ENCODE measurements around the gene NAP1L1.
A peak's percentile ranks its signal among the peaks of the same experiment; 100 is the strongest.

The NAP1L1 gene

GRCh38 chr12:76083904-76084862 lies at the start of gene NAP1L1:
TSS of gene NAP1L1 (minus strand) at chr12:76084685. CDS start at chr12:76074219, 10,466 bp downstream.
- peak; percentile 97 for DNase-seq

DNA sequence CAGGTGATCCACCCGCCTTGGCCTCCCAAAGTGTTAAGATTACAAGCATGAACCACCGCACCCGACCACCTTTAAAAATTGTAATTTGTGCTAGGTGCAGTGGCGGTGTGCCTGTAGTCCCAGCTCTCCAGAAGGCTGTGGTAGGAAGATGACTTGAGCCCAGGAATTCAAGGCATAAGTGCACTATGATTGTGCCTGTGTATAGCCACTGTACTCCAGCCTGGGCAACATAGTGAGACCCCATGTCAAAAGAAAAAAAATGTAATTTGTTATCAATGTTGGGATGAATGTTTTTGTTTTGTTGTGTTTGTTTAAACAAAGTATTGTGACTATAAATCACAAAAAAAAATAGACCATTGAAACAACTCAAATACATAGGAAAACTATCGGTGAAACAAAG lies 43.1 kb upstream of the NAP1L1 start:
- DNase-seq, result no peak

GRCh38 chr12:76124456-76124855 lies 40.0 kb upstream of the NAP1L1 start:
- DNase-seq, result no peak

DNA sequence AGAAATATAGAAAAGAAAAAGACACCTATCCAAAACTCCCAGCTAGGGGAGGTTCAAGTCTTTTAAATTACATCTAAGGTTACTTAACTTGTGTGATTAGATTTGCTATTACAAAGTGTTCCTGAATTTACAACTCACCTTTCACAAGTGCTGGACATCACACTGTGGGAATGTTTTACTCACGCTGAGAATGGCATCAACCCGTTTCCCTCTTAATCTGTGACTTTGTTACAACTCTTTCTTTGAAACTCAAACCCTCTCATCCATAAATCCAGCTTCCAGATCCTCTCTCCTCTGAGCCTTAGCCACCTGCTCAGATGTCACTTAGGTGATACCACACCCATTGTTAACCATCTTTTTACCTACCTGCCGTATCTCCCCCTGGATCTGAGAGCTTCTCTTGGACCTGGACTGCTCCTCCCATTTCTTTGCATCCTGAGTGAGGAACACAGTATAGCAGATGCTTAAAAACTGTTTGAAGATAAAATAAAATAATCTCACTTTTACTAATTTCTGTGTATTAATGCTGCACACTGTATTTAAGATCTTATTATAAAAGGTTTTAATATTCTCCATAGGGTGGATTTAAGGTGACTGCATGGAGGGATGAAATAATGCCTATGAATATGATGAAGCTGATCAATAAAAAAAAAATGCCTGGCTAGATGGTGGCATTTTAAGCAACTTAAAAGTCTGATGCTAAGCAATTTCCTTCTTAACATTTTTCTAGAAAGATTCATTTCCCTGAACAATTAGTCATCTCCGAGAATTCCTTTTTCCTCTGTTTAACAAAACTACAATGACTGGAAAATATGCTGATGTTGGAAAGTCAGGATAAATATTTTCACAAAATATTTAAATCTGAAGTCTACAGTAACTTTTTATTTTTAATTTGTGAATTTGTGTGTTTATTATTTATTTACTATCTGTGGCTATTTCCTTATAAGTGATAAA lies 39.1 kb upstream of the NAP1L1 start:
- DNase-seq, result no peak

DNA sequence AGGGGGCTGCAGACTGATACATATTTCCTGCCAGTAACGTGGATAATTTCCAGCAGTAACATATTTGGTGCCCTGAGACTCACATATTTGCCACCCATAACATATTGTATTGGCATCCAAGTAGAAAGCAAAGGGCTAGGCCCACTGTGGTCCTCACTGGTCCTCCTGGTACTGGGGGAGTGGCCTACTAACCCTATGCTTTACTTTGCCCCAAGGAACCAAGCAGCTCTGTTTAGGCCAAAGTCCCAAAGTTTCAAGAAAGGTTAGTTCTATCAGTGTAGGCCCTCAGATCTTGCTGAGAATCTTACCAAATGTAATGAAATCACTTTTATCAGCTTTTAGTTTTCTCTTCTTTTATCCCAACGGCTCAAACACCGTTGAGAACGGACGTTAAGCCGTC lies 35.4 kb upstream of the NAP1L1 start:
- no peak for DNase-seq

DNA sequence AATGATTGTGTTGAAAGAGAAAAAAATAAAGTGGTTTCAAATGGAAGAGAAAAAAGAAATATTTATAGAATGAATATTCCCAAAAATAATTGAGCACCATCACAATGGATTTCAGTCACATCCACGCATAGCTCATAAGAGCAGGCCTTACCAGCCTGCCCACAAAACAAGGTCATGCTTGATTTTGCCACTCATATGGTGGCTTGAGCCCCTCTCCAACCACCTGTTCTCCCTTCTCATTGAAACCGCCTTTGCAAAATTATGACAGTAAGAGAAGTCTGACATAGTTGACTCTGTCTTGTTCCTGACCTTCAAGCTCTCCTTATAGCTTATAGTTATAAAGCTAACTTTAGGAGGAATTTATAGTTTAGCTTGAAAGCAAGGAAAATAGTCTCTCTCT lies 33.3 kb upstream of the NAP1L1 start:
- DNase-seq, result no peak

DNA sequence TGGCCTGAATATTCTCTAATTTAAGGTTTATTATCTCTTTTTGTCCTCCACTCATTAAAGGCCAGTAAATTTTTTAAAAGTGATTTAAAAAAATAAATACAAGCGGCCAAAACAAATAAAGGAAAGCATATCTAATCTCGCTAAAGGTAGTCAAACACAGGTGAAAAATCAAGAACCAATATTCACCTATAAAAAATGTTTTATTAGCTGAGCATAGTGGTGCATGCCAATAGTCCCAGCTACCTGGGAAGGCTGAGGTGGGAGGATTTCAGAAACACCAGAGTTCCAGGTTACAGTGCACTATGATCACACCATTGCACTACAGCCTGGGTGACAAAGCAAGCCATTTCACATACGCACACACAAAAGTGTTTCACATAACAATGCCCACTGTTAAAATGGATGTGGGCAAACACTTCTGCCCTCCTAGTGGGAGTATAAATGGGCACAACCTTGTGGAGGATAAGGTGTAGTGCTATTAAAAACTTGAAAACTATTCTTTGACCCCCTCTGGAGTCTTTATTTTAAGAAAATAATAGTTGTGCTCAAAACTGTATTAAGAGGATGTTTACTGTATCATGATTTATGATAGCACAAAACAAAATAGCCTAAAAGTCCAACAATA lies 32.7 kb upstream of the NAP1L1 start:
- no peak for DNase-seq

DNA sequence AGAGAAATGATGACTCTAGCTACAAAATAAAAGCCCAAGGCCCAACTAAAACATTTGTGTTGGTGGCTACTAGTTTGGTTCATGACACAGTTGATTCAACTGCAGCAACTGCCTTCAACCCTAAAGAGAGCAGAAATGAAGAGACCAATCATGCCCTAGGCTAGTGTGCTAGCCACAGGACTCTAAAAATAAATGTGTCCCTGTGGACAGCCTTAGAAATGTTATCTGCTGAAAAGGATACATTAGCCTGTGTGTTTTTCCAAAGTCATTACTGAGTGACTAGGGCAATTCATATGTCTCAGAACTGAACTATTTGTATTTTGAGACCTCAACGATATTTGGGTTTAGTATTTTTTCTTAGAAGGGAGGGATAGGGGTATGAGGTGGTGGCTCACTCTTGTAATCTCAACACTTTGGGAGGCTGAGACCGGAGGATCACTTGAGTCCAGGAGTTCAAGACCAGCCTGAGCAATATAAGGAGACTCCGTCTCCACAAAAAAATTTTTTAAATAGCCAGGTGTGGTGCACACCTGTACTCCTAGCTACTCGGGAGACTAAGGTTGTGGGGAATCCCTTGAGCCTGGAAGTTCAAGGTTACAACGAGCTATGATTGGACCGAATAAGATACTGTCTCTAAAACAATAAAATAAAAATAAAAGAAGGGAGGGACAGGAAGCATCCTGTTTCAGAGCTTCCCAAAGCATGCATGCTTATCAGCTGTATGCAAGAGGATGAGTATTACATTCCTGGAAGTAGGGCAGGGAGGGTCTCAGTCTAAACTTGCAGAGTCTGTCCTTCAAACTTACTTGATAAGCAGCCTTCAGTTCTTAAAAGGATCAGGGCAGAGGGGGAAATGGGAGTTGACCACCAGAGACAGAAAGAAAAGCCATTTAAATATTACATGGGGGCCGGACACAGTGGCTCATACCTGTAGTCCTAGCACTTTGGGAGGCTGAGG lies 29.6 kb upstream of the NAP1L1 start:
- no peak for DNase-seq

DNA sequence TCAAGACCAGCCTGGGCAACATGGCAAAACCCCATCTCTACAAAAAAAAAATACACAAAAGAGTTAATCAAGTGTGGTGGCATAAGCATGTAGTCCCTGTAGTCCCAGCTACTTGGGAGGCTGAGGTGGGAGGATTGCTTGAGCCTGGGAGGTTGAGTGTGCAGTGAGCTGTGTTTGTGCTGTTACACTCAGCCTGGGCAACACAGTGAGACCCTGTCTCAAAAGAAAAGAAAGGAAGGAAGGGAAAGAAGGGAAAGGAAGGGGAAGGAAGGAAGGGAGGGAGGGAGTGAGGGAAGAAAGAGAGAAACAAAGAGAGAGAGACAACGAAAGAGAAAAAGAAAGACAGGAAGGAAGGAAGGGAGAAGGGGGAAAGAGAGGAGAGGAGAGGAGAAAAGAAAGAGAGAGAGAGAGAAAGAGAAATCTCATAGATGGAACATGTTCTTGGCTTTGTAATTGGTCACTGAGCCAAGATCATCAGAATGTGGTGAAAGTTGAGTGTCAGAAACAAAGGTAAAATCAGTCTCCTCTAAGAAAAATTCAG lies 26.8 kb upstream of the NAP1L1 start:
- no peak for DNase-seq

- no peak for DNase-seq
Measured at GRCh38 chr12:76109879-76110278, 25.4 kb upstream of the NAP1L1 start.

DNA sequence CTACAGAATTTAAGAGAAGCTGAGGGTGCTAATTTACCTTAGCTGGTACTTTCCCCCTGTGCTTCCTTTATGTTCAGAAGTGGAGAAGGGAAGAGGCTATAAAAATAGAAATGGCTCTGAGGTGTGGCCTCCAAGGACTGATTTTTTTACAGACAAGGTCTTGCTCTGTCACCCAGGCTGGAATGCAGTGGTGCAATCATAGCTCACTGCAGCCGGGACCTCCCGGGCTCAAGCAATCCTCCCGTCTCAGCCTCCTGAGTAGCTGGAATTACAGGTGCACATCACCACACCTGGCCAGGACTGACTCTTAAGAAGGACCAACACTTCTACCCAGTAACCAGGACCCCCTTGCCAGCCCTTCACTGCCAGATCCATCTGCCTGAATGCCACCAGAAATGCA lies 23.9 kb upstream of the NAP1L1 start:
- DNase-seq, result no peak

DNA sequence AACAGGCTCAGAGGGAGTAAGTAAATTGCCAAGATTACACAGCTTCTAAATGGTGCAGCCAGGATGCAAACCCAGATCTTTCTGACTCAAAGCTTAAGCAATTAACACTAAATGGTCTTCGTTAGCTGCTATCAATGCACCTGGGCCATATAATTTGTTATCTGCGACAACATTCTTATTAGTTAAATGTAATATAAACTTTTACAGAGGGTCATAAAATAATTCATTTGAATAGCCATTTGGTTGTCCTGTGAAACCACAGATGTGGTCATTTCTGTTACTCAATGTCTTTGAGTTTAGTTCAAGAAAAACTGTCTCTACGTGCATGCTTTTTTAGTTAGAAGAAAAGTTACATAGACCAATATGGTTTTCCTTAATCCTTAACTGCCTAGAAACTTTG lies 22.1 kb upstream of the NAP1L1 start:
- no peak for DNase-seq

- no peak for DNase-seq
Measured at GRCh38 chr12:76103958-76104357, 19.5 kb upstream of the NAP1L1 start.

DNA sequence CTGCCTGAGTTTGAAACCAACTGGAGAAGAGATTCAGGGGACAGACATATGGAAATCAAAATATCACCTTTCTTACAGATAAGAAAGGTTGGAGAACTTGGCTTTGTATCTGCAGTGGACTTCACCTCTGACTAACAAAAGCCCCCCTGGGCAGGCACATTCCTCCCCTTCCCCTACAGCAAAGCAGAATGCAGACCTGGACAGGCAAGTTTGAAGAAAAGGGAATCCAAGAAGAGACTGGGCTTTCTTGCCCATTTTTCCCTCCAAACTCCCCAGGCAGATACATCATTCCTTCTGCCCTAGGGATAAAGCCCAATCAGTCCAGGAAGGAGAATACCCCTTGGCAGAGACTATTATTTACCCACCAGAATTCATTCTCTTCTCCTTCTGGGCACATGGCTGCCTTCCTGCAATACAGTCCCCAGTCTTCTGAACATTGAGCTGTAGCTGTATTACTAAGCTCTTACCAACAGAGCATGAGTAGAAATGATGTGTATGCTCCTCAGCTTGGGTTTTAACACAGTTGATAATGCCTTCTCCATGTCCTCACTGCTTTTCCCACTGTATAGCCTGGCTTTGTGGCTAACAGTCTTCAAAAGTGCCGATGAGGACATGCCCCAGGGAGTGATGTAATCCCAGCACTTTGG lies 17.4 kb upstream of the NAP1L1 start:
- DNase-seq, result no peak

GRCh38 chr12:76096079-76096646 lies 11.7 kb upstream of the NAP1L1 start:
- no peak for DNase-seq

- no peak for DNase-seq
Measured at GRCh38 chr12:76094754-76095153, 10.3 kb upstream of the NAP1L1 start.

- DNase-seq, result no peak
Measured at GRCh38 chr12:76091246-76091754, 6.8 kb upstream of the NAP1L1 start.

DNA sequence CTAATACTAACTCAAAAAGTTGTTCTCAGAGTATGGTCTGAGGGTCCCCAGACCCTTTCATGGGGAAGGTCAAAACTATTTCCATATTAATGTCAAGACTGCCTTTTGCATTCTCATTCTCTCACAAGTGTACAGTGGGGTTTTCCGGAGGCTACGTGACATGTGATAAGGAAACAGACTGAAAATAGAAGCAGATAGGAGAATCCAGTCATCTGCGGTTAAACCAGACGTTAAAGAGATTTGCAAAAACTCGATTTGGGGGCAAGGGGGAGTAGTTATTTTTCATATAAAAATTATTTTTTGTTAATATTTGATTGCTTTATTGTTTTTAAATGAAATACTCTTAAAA lies 1.0 kb upstream of the NAP1L1 start:
- DNase-seq, result peak; percentile 23 to 38

DNA sequence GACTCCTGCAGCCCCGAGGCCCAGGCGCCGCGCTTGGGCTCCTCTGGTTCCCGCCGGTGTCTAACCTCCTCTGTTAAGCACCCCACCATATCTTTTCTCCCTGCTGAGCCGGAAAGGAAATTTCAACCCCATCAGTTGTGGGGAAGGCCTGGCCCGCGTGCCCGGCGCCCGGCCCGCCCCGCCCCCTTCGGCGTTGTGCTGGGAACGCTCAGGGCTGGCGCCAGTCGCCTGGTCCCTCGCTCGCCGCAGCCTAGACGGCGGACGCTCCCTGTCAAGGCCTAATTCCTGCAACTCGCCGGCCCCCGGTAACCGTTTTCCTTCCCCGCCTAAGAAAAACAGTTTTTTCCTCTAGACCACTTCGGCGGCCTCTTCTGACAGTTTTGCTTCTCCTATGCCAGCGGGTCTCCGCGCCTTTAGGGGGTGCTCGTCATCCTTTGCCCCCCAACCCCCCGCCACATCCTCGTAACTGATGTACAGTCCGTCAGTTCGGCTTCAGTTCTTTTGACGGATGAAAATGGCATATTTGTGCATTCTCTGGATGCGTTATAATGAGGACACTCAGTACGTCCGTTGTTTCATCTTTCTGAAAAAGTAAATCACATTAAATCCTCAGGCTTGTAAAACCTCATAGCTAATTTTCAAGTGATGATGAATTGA lies 506 bp upstream of the NAP1L1 start:
- DNase-seq, result no peak
